ENCODE results near the gene CACNA2D3.

- TF ChIP-seq POLR2AphosphoS5 (IDR thresholded peaks at IDR 0.05; ENCODE audit: borderline replicate concordance, low read depth, low read length) (no peak), EZH2 (IDR thresholded peaks at IDR 0.05) (no peak)
These were observed 451.5 kb downstream of the CACNA2D3 start for GRCh38 chr3:54573858-54574257.
